PFSK-1 (cell line): Measurements from ENCODE around the gene CHCHD5.

Experiments used
- FOXP2 ChIP-seq: optimal IDR thresholded peaks from 2 replicates; pipeline ENCODE3; 2011; ENCODE audit warnings: borderline replicate concordance, control low read depth, inconsistent platforms; ENCODE audit not compliant: insufficient read depth; ENCODE audit errors: extremely low read length, extremely low read depth
- SIN3A ChIP-seq: IDR thresholded peaks from 2 replicates; pipeline ENCODE4 v1.6.1; 2012; ENCODE audit warnings: mild to moderate bottlenecking, low read length, moderate library complexity, borderline replicate concordance; ENCODE audit not compliant: insufficient read depth
- TAF1 ChIP-seq: IDR thresholded peaks from 2 replicates; pipeline ENCODE4 v1.6.1; 2012; ENCODE audit warnings: low read length, control low read depth, borderline replicate concordance; ENCODE audit not compliant: insufficient read depth
- TF ChIP-seq, protein P1 (sequence below), 2 experiments: IDR thresholded peaks; 2 replicates each; pipeline versions ENCODE4 v1.6.1 to v1.8.0; 2011 to 2012; ENCODE audit warnings: low read depth in 2 of 2, low read length in 2 of 2, control low read depth in 1 of 2, inconsistent platforms in 1 of 2, mild to moderate bottlenecking in 1 of 2, moderate library complexity in 1 of 2; ENCODE audit not compliant: insufficient read depth in 1 of 2

DNA sequence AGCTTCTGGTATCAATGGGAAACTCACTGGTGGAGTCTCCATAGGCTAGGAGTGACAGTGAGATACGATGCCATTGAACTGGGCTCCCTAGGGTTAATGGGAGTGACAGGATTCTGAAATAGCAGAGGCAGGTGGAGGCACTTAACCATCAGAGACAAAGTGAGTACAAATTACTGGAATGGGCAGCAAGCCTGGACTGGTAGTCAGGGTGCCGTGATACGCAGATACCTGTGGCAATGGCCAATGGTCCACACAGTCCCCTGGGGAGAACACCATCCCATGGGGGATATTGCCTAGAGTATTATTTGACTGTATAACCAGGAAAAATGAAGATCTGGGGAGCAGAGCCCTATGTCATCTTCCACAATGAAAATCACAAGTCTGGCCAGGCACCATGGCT is 17.3 kb downstream of the CHCHD5 start:
- TF ChIP-seq FOXP2 (no peak), SIN3A (no peak), TAF1 (no peak)
- TF ChIP-seq, protein P1, sequence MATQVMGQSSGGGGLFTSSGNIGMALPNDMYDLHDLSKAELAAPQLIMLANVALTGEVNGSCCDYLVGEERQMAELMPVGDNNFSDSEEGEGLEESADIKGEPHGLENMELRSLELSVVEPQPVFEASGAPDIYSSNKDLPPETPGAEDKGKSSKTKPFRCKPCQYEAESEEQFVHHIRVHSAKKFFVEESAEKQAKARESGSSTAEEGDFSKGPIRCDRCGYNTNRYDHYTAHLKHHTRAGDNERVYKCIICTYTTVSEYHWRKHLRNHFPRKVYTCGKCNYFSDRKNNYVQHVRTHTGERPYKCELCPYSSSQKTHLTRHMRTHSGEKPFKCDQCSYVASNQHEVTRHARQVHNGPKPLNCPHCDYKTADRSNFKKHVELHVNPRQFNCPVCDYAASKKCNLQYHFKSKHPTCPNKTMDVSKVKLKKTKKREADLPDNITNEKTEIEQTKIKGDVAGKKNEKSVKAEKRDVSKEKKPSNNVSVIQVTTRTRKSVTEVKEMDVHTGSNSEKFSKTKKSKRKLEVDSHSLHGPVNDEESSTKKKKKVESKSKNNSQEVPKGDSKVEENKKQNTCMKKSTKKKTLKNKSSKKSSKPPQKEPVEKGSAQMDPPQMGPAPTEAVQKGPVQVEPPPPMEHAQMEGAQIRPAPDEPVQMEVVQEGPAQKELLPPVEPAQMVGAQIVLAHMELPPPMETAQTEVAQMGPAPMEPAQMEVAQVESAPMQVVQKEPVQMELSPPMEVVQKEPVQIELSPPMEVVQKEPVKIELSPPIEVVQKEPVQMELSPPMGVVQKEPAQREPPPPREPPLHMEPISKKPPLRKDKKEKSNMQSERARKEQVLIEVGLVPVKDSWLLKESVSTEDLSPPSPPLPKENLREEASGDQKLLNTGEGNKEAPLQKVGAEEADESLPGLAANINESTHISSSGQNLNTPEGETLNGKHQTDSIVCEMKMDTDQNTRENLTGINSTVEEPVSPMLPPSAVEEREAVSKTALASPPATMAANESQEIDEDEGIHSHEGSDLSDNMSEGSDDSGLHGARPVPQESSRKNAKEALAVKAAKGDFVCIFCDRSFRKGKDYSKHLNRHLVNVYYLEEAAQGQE (IDR thresholded peaks at IDR 0.05; ENCODE audit: insufficient read depth in 1 of 2, low read depth in 2 of 2, low read length in 2 of 2): no peak
